HG03457 (cell line): ENCODE results near the gene TTC21A.

Source experiments
- ATAC-seq: cut with Tn5 transposase; IDR thresholded peaks from one replicate; pipeline ENCODE4 v1.9.1; 2021; ENCODE audit warnings: moderate number of reproducible peaks; ENCODE audit not compliant: unreplicated experiment

The TTC21A gene

DNA sequence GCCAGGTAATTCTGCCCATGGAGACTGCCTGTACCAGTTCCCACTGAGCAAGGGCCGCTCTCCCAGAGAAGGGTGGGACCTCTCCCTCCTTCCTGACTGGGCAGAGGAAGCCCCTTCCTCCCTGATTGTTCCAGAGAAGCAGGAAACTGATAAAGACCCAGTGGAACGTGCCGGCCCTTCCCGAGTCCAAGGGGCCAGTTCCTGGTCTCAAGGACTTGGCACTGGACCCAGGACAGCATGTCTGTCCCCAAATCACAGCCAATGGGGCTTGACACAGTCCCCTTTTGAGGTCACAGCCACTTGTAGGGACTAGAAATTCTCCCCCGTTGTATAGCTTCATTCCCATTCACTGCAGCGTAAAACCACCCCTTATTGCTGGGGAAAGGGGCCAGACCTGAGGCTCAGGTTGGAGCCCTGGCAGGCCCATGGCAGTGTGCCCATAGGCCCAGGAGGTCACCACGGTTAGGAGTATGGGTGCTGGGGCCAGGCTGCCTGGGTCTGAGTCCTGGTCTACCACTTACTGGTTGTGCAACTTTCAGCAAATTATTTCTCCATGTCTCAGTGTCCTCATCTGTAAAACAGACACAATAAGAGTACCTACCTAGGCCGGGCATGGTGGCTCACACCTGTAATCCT, 27.8 kb downstream of the TTC21A start:
- no peak for ATAC-seq

GRCh38 chr3:39136533-39137434, 29.3 kb downstream of the TTC21A start:
- ATAC-seq, result no peak

DNA sequence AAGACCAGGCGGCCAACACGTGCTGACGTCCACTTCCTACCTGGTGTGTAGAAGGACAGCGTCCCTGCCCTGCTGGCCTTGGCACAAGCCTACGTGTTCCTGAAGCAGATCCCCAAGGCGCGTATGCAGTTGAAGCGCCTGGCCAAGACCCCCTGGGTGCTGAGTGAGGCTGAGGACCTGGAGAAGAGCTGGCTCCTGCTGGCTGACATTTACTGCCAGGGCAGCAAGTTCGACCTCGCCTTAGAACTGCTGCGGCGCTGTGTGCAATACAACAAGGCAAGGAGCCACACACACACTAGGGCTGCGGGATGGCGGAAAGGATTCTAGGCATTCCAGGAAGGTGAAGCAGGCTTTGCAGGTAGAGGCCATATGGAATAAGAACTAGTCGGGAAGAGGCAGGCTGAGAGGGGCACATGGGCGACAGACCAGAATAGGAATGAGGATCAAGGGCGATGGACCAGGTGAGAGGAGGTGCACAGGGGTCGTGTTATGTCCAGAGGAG, 30.0 kb downstream of the TTC21A start:
- no peak for ATAC-seq

DNA sequence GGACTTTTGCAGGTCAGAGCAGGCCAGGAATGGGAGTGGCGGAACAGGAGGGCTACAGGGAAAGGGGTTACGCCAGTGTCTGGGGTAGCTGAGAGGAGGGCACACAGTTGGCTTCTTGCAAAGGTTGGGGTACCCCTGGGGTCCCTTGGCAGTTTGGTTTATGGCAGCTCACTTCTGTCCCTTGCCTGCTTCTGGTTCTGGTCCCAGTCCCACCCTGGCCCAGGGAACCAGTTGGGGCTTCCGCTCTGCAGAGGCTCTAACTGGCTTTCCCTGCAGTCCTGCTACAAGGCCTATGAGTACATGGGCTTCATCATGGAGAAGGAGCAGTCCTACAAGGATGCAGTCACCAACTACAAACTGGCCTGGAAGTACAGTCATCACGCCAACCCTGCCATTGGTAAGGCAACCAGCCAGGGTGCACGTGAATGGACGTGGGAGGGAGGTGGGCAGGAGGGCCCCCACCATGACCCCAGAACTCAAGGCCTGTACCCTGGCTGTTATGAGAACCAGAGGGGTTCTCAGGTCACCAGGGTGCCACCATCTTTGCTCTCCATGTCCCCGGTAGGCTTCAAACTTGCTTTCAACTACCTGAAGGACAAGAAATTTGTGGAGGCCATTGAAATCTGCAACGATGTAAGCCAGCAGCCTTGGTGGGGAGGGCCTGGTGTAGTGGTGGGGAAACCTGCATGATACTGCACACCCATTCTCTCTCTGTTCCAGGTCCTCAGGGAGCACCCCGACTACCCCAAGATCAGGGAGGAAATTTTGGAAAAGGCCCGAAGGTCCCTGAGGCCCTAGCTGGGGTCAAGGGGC, 30.7 kb downstream of the TTC21A start:
- ATAC-seq, result no peak

GRCh38 chr3:39138804-39139415, 31.4 kb downstream of the TTC21A start:
- no peak for ATAC-seq

DNA sequence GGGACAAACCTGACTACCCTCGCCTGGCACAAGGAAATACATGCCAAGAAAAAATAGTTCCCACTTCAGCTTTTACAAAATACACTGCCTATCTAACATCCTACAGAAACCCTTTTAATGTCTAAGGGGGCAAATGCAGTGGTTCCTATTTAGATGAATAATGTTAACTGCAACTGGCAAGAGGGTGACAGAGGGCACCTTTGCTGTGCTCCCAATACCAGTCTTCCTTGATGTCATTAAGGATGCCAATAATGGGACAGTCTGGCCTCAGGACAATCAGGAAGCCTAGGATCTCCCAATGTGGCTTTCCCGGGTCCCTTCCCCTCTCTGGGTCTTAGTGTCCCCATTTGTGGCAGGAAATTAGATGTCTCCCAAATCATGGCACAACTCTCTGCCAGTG, 32.0 kb downstream of the TTC21A start:
- no peak for ATAC-seq

DNA sequence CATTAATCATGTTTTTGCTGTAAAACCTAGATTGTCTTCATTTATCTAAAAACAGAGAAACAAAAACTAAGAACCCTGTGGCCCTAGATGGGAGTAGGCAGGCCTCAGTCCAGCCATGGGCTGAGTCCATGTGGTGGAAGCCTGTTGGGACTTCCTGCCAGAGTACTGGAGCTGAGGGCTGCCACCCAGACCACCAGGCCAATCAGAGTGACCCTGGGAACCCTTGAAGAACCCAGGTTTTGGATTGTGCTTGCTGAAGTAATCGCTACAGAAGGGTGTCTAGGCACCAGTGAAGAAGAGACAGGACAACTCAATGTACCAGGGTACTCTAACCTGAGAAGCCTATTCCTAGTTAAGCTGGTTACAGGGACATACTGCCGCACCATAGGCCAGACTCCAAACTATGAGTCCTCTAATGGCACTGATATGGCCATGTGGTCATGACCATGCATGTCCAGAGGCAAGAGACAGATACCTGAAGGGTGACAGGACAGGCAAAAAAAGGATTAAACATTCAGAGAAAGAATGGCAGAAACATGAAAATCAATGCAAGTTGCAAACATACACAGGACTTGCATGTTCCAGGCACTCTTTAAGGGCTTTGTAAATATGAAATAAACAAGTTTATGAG, 33.0 kb downstream of the TTC21A start:
- no peak for ATAC-seq

DNA sequence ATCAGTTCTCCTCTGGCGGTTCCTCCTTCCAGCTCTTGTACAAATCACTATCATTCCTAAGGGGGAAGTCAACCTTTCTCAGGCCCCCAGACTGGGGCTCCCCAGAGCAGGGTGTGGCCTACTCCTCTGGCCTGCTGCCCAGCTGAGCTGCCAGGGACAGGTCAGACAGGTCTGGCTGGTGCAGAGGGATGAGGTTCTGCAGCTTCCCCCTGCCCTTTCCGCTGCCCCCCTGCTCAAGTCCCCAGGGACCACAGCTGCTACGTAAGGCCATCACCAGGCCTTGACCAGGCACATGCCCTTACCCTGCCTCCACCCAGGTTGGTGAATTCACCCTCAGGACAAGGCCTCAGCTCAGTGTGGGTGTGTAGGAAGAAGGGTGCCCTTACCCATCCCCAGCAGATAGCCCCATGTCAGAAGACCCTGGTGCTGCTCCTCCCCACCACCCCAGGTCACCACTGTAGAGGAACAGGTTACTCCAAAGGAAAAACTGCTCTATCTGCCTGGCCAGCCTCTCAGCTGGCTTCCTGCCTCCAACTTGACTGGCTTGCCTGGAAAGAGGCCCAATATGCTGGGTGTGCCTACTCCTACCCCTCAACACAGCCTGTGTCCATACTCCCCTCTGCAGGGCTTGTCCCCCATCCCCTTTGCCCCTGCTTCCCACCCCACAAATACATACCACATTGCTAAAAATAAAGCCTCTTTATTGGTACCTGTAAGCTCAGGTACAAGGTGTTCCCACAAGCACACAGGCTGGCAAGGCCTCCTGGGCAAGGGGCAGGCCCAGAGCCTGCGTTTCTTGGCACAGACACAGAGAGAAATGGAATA, 33.9 kb downstream of the TTC21A start:
- no peak for ATAC-seq

DNA sequence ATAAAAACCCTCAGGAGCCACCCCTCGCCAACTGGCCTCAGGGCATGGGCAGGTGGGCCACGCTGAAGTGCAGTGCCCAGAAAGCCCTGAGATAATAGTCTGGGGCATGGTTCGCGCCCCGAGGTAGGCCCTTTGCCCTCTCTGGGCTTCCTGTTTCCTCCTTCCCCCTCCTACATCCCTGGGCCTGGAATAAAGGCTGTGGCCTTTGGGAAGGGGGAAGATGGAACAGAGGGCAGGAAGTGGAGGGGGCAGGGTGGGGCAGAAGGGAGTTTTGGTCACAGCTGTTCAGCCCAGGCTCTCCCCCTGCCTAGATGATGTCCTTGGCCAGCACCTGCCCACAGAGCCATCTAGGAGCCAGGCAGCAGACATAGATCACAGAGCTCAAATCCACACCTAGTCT, 34.6 kb downstream of the TTC21A start:
- ATAC-seq, result no peak

GRCh38 chr3:39143051-39143885, 35.8 kb downstream of the TTC21A start:
- no peak for ATAC-seq

DNA sequence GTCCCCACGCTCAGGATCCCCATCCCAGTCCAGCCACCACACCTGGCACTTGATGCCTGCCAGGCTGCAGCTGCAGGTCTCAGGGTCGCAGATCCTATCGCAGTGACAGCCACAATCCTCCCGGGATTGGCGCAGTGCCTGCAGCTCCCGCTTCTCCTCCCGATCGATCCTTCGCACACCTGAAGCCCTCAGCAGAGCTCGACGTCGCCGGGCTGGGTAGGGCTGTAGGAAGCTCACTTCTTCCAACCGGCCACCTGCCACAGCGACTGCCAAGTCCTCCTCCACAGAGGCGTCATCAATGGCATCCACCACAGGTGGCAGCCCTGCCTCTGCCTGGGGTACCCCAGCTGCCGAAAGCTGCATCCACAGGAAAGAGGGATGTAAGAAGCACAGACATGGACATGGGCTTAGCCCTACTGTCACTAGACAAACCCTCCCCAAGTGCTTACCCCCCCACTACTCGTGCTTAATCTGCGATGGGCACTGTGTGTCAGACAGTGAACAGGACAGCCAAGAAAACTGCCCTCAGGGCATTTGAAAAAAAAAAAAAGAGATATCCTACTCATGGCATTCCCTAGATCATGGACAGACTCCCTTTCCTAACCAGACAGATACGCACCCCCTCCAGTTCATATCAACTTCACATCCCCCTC, 36.7 kb downstream of the TTC21A start:
- ATAC-seq, result no peak

GRCh38 chr3:39144748-39145380, 37.4 kb downstream of the TTC21A start:
- no peak for ATAC-seq

DNA sequence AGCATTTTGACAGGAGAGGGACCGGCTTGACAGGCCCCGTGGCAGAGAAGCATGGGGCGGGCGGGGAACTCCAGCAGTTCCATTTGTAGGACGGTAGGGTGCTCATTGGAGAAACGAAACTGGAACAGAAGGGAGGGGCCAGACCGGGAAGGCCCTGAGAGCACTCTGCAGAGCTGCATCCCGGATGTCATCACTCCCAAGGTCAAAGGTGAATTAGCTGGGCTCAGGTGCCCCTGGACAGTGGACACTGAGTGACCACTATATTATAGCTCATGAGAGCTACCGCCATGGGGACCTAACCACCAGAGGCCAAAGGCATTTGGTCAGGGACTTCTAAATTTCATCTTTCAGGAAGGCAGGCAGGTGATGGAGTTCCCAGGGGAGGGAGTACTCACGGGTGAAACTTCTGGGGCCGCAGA, 38.6 kb downstream of the TTC21A start:
- ATAC-seq, result no peak

DNA sequence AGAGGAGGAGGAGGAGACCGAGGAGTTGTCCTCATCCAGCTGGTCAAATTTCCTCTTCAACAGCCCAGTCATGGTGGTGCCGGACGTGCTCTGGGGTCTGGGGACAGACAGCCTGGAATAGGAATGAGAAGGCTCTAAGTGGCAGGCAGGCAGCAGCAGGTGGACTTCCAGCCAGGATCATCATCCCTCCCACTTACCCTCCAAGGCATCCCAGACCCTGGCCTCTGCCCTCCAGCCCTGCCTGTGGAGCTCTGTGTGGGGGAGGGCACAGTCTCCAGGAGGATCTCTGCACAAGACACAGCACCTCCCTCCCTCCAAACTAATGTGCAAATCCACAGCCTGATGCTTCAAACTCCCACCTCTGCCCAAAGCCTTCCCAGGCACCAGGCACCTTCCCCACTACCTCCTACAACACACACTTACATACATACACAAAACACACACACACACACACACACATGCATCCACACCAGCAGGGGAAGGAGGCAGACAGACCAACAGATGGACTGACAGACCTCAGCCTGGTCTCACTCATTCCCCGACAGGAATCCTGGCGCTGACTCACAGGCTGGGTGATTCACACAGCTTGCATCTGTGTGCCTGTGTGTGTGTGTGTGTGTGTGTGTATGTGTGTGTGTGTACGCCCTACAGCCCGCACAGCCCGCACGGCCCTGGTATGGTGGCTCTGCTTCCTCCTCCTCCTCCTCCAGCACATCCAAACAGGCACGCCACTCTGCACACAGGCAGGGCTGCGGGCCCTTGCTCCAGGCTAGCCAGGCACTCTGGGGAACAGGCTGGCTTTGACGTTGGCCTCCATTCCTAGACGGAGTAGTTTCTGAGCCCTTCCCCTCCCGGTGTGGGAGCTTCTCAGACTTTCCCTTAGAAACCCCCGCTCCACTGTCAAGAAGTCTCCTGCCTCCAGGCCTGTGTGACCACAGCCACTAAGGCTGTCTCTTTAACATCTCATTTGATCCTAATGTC, 39.4 kb downstream of the TTC21A start:
- ATAC-seq, result no peak

- ATAC-seq, result peak; percentile 33
These were observed 40.4 kb downstream of the TTC21A start for GRCh38 chr3:39147711-39148434.
